Dermis microvascular lymphatic vessel endothelial cell (primary cell): ENCODE measurements around the gene SMCO2. TPM values are rescaled to one million over a fixed set of nuclear protein-coding genes. Genes with fewer than 3 reads are reported as not detected.
"Not testable (repeated sequence)": the region's sequence is repeated elsewhere in the genome, so short reads cannot be mapped to it uniquely, and the experiment has no call there.

ENCODE experiments used
- DNase-seq, 2 donors: peaks; one replicate each; pipeline versions ENCODE4 v3.0.0 to v3.0.0-alpha.2; 2010; ENCODE audit warnings: low read depth in 2 of 2
- total RNA-seq: library from RNA; depleted of rRNA; stranded (reverse); fragments of >200 nt; gene quantifications from 2 replicates; pipeline ENCODE4 v1.2.1, GENCODE V29; 2014

The SMCO2 gene
- total RNA-seq, 1 donor from 2014 or later: 0.13 TPM

DNA sequence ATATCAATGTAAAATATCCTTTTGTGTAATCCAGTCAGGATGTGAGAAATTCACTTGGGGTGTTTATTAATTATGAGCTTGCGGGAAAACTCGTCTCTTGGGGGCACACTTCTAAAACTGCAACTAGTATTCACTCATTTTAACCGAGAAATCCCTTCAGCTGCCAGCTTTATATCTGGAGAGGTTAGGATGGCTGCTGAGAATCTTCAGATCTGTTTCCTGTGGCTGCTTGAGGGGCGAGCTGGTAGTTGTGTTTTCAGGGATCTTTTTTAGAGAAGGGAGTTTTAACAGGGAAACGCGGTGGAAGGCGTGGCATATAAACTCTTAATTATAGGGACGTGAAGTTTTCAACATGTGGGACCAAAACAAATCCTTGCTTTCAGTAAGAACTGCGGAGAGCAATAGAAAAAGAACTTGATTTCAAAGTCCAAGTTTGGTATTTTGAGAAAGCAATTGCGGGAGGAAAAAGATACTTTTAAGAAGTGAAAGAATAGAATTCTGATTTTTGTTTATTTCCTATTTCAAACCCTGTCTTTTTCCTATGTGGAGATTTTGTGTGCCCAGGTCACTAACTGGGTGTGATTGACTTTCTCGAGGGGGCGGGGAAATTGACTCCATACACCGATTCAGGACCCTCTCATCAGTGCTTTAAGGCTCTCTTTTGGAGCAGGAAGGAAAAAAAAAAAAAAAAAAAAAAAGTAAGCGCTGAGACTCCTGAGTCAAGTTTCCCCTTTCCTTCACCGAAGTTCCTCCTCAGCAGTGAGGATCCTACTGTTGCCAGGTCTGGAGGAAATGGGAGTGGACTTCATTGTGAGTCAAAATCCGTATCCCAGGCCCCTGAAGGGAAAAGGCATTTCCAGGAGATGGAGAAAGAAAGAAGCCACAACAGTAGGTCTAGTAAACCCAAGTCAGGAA is 78.6 kb downstream of the SMCO2 start:
- DNase-seq: peak in 1 of 2 donors; percentile 91

DNA sequence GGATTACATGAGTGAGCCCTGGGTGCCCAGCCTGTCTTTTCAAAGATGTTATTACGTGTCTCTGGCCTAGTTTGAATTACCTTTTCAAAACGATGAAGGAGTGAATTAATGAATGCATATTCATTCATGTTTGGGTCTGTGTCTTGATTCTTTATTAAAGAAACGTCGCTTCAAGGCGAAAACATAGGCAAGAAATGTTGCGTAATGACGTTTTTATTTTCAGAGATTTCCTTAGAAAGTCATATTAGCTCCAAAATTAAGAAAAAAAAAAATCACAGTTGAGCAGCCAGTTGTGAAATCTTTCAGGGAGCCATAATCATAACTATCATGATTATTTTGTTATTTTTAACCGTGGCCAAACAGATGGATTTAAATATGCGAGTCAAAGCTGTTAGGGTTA is 81.0 kb downstream of the SMCO2 start:
- no peak for DNase-seq

DNA sequence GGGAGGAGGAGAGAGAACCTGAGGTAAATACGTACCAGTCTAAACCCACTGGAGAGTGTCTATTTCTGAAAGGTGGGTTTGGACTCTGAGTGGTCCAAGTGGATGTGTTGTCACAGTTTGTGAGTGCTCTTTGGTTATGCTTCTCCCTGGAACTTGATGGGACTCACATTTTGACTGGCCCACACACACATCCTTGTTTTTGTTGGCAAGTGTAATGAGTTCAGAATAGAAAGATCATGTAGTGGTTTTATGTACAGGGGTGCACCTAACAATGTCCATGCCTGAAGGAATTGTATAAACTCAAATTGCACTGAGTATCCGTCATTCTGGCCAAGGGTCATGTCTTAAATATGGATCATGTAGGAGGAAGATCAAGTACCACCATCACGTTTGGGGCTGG is 82.3 kb downstream of the SMCO2 start:
- peak in 1 of 2 donors; percentile 62 for DNase-seq

DNA sequence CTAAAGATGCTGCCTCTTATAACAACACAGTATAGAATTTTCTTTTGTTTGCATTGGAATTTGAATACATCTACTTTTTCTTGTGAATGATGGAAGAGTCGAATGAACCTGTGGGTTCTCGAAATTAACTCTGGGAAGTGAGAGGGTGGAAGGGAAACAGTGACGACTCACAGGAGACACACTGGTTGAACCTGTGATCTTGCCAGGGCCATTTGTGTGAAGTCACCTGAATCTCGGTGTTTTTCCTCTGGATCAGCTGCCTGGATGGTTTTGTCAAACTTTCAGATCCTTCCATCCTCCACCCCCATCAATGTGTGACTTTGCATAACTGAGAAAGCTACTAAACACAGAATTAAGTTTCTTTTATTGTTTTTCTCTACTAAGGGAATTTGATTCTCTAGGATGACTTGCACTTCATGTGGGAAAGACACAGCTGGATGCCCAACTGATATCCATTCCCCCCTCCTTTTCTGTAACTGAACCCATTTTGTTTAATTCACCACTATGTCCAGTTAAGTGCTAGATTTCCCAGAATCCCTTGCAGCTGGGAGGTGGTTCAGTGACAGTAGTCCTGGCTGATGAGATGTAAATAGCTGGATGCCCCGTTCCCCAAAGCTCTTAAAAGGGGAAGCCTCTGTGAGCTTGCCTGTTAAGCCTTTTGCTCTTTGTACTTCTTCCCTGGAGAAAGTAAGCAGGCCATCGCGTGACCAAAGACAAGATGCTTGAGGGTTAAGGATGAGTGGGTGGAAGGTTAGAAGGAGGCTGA is 83.8 kb downstream of the SMCO2 start:
- DNase-seq: no peak

DNA sequence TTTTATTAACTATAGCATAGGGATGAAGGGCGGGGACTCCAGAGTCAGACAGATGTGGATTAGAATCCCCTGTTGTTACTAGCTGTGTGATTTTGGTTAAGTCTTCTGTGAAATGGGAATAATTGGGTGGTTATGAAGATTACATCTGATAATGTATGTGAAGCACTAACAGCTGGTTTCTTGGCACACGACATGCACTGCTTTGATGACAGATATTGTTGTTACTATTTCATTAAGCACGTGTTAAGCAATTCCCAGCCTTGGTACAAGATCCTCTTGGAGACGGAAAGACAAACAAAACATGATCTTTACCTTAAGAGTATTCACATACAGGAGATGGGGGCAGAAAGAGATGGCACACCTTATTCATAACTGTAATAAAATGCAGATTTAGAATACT is 85.4 kb downstream of the SMCO2 start:
- peak in 1 of 2 donors; percentile 58 for DNase-seq

DNA sequence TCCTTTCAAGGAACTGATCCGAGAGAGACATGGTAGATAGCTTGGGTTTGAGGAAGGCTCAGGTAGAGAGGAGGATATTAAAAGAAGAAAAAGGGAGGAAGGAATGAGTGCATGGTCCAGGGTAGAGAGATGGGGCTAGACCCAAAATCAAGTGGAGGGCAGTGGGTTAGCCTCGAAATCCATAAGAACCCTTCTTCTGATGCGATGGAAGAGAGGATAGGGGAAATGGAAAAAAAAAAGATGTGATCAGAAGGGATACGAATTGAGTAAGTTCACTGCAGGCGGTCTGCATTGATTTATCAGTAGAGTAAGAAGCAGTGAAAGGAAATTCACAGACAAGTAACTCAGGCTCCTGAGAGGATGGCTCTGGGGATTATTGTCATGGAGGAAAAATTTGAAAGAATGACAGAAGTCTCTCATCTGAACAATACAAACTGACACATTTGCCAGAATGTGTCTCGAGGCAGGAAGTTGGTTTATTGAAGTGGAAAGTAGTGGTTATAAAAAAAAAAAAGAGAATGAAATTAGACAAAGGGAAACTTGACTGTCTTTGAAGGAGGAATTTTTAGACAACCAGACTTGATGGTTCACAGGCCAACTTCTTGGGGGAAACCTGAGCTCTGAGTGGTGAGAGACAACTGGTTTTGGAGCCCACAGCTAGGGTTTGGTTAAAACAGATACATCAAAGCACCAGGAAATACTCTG is 87.7 kb downstream of the SMCO2 start:
- peak in 1 of 2 donors; percentile 62 for DNase-seq

DNA sequence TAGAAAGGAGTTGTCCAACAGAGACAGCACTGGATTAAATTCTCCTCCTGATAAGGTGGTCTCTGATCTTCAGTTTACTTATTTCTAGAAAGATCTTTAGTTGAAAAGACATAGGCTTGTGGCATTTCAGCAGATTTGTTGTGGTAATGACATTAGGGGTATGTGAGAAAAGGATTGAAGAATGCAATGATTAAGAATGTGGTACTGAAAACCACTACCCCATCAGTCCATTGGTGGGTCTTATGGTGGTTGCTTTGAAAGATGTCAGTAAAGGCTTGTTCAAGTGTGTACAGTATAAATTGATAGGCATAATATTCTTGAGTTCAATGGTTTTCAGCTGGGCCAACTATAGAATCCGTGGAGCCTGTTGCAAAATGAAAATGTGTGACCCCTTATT is 88.2 kb downstream of the SMCO2 start:
- DNase-seq: no peak

DNA sequence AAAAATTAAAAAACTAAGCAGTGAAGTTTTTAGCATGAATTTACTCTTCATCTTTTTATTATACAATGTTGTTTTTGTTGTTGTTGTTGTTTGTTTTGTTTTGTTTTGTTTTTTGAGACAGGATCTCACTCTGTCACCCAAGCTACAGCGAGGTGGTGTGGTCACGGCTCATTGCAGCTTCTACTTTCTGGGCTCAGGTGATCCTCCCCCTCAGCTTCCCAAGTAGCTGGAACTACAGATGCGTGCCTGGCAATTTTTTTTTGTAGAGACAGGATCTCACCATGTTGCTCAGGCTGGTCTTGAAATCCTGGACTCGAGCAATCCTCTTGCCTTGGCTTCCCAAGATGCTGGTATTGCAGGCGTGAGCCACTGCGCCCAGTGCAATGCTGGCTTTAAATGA is 88.8 kb downstream of the SMCO2 start:
- no peak for DNase-seq

DNA sequence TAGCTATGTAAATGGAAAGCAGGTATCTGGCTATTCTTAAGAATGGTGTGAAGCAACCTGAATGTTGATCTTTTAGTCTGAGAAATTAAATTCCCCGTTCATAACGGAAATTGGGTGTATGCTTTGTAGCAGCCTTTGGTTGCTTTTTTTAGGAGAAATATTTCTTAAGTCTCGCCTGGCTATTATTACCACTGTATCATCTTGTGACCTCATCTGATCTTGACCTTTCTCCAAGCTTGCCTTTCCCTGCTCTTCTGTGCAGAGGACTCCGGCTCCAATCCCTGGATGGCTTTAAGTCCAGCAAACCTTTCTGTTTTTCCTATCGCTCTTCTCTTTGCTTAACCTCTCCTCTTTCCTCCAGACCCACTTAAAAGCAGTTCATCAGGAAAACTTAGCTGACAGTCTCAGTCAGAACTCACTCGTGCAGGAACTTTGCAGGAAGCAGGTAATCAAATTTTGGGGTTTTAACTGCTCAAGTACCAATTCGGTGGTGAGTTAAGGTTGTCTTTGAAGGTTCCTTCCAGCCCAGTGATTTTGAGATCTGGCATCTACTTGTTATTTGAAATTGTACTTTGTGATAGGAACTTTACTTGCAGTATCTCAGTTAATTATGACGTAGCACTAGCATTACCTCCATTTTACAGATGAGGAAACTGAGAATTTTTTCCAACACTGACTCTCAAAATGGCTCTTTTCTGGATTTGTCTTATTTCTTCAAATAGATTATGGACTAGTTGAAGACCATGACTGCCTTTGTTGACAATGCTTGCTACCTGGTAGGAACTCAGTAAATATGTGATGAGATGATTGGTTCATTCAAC is 91.5 kb downstream of the SMCO2 start:
- DNase-seq: no peak

DNA sequence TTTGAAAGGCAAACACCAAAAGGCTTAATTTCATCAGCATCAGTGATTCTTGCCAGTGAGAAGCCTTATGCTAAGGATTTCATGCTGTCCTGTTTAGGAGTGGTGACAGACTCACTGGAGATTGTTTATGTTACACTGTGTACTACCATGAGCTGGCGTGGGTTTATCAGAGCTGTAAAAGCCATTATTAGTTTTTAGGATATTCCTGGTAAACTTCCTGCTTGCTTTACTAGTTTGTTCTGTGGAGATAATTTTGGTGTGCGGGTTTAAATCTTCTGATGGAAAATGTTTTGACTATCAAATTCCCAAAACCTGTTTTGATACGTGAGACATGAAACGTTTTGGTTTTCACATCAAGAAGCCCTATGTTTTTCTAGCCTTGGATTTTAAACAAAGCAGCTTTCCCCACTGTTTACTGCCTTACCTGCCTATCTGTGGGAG is 92.7 kb downstream of the SMCO2 start:
- peak in 1 of 2 donors; percentile 53 for DNase-seq

DNA sequence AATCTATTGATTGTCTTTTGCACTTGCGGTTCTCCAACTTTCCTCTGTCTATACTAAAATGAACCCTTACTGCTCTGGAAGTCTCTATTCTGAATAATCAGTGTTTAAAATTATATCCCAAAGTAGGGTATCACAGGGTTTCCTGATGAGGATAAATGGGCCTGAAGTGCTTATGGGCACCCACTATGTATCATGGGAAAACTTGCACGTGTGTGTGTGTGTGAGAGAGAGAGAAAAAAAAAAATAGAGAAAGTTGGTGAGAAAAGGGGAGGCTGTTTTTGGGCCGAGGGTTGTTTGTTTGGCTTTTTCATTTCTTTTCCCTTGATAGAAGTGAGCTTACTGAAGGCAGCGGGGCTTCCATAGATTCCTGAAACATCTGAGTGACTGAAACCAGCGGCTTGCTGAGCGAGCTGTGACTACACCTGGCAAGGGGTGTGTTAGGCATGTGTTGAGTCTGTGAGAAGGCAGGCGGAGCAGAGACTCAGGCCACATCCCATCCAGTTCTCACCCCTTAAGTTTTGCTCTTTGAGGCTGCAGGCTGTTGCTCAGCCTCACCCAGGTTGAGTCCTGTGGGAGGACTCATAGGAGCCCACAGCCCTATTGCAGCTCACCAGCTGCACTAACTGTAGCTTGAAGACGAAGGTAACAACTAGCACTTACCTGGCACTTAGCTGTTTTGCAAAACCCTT is 94.6 kb downstream of the SMCO2 start:
- DNase-seq: no peak

DNA sequence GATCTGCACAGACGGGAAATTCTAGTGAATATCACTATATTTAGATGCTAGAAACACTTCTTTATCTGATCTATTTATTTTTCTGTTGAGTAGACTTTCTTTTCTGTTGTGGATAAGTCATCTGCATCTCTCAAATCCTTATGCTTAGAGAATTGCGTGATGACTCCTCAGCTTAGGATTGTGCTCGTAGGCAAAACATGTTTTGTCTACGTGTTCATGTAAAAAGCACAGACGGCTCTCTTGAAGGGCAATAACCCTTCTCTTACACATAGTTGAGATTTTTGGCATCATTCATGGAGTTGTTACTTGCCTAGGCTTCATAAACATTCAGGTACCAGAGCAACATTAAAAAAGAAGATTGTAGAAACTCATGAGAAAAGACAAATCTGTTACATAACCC is 96.1 kb downstream of the SMCO2 start:
- peak in 1 of 2 donors; percentile 62 for DNase-seq

DNA sequence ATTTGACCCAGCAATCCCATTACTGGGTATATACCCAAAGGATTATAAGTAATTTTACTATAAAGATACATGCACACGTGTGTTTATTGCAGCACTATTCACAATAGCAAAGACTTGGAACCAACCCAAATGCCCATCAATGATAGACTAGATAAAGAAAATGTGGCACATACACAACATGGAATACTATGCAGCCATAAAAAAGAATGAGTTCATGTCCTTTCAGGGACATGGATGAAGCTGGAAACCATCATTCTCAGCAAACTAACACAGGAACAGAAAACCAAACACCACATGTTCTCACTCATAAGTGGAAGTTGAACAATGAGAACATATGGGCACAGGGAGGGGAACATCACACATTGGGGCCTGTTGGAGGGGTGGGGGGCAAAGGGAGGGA is 98.3 kb downstream of the SMCO2 start:
- not testable (repeated sequence) for DNase-seq

DNA sequence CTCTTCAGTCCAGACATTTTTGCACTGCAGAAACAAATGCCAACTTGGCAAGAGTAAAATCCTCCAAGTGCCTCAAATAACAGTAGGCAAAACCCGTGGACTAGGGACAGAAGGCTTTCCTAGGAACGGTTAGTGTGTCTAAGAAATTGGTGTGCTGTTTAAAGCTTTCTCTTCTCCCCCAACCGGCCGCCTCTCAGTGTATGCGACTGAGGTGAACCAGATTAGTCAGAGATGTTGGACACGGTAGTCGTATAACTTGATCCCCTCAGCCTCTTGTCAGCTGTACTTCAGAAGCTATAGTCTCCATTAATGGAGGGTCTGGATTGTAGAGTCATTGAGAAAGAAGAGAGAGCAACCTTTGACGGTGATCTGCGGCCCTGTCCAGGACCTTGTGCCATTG is 99.1 kb downstream of the SMCO2 start:
- DNase-seq: no peak

DNA sequence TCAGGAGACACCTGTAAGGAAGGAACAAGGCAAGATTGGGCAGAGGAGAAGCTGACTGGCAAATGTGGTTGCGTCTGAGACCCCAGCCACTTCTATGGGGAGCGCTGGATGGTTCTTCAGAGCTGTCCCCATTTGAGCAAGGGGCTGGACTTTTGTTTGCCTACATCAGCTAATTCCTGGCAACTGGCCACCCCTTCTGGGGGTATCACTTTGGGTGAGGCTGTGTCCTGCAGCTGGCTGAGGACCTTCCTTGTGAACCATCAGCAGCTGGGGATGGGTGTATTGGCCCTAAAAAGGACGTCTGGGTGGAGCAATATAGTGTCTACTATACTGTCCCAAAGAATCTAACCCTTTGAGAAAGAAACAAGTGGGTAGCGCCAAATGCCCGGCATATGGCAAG is 101.1 kb downstream of the SMCO2 start:
- DNase-seq: no peak

DNA sequence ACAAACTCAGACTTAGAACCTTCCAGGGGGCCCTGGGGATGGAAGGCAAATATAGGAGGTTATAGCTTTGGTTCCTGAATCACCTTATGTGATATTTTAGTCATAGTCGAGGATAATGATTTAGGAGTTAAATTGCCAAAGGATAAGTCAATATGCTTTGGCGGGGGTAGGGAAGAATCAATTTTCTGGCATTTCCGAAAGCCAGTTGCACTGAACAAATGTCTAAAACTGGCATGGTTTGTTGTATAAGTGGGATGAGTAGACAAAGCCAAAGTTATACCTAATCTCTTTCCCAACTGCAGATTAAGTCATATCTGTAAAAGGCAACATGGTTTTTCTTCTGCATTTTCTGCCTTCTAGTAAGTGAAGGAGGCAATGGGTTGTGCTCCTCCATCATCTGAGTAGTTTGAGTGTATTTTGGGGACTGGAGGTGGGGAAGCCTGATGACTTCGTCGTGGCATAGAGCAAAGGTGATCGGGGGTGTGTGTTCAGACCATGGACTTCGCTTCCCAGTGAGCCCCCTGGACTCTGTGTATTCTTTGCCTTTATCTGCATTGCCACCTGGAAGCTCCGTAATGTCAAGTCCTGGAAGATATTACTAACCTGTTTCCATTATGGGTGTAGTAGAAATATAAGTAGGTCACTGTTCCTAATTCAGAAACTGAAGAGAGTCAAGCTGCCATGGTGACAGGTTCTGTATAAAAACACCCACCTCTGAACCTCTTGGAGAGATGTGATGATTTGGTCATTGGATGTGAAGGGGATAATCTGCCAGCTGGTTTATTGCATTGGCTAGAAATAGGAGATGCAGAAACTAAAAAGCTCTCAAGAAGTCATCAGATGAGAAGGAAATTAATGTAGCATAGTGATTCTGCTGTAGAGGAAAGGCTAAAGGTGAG is 102.0 kb downstream of the SMCO2 start:
- no peak for DNase-seq

DNA sequence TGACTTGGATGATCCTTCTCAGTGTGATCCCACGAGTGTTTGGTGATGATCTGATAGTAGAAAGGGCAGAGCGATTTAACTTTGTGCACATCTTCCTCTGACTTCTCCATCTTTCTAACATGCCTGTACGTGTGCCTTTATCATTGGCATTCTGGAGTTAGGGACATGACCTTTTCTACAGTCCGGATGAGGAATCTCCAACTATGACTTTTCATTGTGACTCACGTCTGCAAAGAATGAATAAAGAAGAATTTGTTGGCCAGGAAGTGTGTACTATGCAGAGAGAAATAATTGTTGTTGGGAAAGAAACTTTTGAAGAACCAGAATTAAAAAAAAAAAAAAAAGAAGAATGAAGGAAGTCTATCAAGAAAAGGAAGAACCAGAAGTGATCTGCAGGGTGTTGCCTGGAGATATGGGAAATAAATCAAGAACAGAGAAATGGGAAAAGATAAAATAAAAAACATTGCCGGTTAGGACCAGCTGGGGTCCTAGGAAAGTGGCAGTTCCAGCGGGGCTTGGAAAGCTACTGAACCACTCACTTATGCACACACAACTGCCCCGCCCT is 102.8 kb downstream of the SMCO2 start:
- peak in 1 of 2 donors; percentile 95 for DNase-seq

DNA sequence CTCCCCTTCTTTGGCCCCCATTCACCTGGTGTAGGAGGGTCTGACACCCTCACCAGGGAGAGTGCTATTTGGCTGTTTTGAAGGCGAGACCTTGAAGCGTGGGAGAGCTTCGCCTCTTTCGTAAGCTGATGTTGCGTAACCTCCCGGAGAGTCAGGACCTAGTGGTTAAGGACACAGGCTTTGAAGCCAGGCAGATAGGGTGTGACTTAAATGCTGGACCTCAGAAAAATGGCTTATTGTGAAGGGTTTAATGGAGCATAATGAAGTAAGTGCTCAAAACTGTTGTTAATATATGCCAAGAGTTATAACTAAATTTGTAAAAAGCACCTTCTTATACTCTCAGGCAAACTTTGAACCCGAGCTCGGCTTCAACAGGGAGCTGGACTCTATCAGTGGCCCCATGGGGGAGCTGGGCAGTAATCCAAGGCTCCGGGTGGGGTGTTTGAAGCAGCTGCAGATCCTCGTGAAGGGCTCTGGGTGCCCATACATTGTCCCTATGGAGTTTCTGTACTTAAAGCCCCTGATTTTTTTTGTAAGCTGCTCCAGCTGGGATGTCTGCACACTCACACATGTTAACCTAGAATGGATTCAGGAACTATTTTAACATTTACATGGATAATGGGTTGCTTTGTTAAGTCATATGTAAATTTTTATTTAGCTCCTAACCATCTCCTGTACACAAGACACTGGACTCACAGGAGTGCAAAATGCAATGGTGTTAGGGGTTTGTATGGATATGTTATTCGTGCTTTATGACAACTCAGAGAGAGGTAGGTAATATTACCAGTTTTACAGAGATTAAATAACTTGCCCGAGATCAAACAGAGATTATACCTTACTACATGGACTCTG is 103.5 kb downstream of the SMCO2 start:
- peak; percentile 74 to 90 for DNase-seq
